HG03159 (cell line): ENCODE data around the gene SLC17A2.
A peak's percentile ranks its signal among the peaks of the same experiment; 100 is the strongest.

Experiments
- ATAC-seq: cut with Tn5 transposase; IDR thresholded peaks from one replicate; pipeline ENCODE4 v1.9.1; 2021; ENCODE audit warnings: mild to moderate bottlenecking, moderate library complexity; ENCODE audit not compliant: unreplicated experiment

Gene SLC17A2, protein sequence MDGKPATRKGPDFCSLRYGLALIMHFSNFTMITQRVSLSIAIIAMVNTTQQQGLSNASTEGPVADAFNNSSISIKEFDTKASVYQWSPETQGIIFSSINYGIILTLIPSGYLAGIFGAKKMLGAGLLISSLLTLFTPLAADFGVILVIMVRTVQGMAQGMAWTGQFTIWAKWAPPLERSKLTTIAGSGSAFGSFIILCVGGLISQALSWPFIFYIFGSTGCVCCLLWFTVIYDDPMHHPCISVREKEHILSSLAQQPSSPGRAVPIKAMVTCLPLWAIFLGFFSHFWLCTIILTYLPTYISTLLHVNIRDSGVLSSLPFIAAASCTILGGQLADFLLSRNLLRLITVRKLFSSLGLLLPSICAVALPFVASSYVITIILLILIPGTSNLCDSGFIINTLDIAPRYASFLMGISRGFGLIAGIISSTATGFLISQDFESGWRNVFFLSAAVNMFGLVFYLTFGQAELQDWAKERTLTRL

DNA sequence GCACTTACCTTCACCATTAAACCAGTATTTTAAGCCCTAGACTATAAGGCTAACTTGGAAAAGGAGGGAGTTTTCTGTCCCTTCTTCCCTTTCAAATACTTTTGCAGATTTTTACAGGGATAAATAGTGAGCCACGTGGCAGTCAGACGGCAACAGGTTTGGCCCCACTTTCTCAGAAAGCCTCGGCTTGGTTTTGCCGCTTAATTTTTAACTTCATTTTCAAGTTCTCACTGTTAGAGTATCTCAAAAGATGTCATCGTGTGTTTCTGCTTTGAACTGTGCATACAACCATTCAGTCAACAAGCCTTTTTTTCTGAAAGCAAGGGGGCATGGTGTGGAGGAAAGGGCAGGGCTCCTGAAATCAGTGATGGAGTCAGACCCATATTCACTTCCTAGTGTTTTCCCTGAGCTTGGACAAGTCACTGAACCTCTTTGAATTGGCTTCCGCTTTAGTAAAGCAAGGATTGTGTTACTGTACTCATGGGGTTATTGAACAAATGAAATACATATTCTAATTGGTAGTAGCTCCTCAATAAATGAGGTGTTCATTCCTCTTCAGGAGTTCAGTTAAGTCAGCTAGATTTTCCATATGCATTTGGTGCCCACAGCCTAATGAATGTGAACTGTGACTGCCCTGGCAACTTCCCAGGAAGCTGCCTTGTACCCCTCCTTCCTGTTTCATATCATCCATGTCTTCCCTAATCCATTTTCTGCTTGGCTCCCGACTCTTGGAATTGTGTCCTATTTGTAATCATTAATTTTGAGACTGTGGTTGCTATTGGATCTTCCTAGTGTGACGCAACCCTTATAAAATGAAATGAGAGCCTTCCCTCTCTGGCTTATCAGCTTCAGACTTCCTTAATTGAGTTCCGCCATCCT is at the start of gene SLC17A2:
TSS of gene SLC17A2 (minus strand) at position 160 of the 879 bp plus-strand sequence. CDS start 4,895 bp downstream, outside the sequence.
- no peak for ATAC-seq

DNA sequence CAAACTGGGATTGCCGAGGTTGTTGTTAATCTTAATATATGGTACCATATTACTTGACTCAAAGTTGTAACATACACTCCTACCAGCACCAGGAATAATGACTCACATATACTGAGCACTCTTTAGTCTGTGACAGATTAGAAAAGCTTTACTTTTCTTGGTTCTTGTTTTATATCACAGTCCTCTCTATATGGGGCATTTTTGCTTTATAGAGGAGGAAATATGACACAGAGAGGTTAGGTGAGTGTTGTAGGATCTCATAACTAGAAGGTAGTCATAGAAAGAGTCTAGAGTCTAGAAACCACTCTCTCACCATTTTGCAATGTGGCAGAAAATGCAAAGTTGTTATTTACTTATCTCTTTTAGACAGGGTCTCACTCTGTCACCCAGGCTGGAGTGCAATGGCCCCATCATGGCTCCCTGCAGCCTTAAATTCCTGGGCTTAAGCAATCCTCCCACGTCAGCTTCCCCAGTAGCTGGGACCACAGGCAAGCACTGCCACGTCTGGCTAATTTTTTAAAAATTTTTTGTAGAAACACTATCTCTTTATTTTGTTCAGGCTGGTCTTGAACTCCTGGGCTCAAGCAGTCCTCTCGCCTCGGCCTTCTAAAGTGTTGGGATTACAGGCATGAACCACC is 45.6 kb upstream of the SLC17A2 start:
- ATAC-seq = no peak

DNA sequence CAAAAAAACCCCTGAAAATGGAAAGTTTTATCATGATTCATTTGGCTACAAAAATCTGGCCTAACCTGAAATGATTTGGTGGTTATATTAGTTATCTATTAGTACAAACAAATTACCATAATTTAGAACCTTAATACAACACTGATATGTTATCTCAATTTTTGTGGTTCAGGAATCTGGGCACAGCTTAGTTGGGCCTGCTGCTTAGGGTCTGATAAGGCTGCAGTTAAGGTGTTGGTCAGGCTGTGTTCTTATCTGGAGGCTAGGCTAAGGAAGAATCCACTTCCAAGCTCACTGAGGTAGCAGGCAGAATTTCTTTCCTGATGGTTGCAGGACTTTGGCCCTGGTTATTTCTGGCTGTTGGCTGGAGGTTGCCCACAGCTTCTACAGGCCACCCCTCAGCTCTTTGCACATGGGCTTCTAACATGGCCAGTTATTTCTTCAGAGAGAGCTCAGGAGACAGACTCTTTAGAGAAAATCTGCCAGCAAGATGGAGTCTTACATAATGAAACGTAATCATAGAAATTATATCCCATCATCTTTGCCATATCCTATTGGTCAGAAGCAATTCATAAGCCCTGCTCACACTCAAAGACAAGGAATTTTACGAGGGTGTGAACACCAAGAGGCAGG is 43.5 kb upstream of the SLC17A2 start:
- ATAC-seq = no peak

DNA sequence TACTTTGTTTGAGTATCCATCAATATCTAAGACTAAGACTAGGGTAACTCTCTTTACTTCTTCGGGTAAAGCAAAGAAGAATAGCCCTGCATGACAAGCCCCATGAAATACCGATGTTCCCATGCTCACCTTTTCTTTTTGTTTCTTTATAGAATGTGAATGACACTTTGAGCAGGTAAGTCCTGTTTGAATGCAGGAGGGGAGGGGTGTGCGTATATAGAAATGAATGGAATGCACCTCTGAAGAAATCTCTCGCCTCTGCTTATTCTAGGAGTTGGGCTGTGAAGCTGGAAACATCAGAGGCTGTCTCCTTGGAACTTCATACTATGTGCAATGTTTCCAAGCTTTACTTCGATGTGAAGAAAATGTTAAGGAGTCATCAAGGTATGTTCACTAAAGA is 42.4 kb upstream of the SLC17A2 start:
- no peak for ATAC-seq

DNA sequence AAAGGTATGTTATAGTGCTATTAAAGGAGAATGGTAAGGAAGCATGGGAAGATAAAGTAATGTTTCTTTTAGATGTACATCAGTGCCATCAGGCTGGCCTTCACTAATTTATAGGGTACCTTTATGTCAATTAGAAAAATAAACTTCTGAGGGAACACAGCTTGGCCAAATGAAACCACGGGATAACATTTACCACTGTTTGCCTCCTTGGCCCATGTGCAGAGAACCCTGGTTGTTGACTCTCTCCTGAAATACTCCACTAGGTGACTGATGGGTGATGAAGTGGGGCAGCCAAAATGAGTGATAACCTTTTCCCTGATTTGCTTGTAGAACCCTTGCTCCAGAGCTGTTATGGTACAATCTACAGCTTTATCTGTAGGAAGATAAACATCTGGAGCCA is 41.6 kb upstream of the SLC17A2 start:
- no peak for ATAC-seq

DNA sequence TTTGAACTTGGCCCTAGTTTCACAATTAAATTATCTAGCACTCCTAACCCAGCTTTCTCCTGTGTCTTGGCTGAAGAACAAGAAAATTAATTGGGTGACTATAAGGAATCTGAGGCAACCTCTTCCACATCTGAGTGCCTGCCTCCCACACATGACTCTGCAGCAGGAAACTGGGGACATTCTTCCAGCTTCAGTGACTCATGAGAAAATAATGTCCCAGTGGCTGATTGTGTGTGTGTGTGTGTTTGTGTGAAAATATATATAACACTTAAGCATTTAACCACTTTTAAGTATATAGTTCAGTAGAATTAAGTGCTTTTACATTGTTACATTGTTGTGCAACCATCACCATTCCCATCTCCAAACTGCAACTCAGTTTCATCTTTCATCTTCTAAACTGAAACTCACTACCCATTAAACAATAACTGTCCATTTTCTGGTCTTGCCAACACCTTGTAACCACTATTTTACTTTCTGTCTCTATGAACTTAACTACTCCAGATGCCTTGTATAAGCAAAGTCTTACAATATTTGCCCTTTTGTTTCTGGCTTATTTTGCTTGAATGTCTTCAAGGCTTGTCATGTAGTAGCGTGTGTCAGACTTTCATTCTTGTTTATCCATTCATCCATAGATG is 40.8 kb upstream of the SLC17A2 start:
- no peak for ATAC-seq

DNA sequence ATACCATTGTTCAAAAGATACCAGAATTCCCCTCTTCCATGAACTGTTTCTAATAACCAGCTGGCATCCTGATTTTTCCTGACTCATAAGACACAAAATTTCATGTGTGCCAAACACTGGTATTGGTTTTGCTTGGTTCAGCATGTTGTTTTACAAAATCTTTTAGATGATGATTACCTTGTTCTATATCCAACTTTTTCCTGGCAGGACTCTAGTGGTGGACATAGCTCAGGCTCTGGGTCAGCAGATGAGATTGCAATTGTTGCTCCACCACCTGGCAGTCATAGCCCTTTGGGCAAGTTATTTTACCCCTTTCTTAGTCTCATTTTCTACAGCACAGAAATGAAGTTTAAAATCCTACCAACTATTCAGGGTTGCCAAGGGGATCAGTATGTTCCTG is 38.3 kb upstream of the SLC17A2 start:
- ATAC-seq = no peak

DNA sequence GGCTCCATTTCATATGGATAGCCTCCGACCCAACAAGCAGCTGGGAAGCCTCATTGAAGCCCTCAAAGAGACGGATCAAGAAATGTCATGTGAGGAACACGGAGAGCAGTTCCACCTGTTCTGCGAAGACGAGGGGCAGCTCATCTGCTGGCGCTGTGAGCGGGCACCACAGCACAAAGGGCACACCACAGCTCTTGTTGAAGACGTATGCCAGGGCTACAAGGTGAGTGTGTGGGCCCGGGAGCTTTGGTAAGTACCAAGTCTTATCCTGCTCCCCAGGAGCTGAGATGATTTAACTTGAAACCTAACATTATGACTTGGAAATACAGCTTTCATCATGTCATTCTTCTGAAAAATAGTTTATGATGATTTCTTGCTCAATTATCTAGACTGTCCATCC is 36.2 kb upstream of the SLC17A2 start:
- ATAC-seq = no peak

DNA sequence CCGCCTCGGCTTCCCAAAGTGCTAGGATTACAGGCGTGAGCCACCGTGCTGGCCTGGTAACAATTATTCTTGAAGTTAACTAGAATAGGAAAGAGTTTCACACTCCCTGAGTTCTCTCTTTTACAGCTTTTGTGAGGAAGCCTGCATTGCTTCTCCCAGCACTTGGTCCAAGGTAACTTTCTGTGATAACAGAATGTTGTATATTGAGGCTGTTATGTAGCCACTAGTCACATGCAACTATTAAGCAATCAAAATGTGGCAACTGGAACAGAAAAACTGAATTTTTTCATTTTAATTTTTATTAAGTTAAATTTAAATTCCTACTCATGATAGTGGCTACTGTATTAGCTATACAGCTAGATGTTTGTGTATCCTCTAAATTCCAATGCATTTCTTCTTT is 34.6 kb upstream of the SLC17A2 start:
- no peak for ATAC-seq

DNA sequence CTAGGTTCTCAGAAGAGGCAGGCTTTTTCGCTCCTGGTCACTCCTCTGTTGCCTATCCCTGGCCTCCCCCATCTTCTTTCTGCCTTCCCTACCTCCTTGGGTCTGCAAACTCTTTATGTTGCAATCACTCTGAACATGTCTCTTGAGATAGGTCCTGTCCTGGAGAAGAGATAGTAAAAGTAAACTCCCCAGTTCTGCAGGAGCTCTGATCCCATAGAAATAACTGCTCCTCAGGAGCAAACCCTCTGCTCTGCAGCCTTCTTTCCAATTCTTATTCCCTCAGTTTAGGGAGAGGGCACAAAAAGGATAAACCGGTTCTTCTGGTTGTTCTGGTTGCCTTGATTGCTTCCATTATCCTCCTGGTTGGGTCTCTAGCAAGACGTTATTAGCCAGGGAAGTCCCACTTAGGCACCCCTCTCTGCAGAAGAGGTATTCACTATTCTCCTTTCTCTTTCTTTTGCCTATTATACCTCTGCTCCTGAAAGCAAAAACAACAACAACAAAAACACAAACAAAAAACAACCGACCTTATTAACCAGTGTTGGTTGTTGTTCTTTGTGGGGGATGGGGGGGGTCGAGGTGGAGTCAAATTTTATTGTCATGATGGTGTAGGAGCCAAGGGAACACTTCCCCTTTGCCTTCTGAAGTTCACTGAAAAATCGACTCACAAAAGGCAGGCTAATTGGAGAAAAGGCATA is 33.1 kb upstream of the SLC17A2 start:
- ATAC-seq = no peak

DNA sequence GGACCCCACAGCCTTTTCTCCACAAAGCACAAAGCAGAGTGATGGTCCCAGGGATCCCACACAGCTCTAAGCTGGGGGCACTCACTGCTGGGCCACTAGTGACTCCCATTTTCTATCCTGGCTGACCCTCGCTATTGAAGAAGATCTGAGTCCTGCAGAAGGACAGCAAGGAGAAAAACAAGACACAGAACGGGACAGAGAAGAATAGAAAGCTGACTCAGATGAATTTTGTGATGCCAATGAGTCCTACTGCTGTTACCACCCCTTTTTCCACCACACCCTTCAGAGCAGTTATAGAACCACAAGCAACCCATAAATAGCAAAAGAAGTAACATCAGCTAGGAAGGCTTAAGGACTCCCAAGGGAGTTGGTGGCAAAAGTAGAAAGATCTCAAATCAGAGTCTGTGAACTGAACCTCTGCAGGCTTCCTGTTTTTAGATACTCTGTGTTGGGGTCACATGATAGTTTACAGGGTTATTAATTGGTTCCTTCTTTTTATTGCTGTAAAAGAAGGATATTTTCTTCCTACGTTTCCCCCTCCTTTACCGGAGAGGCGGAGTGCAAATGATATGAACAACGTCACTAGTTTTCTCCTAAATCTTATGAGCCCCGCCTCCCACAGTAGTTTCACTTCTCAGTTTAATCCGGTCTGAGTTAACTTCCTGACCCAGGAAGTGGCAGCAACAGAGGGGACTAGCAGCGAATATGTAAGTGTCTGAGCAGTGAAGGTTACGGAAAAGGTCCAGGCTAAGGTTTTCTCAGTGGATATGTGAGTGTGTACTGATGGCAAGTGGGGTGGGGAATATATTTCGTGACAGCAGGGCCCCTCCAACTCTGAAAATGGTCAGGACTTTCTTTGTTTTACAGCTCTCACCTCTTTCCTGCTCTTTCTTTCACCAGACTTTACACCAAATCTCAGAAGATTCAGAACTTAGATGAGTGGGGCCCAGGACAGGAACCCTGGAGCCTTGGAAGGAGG is 31.9 kb upstream of the SLC17A2 start, which contains the start of gene TRIM38:
TSS of gene TRIM38 (plus strand) at position 654 of the 979 bp plus-strand sequence. CDS start 3,721 bp downstream, outside the sequence.
- peak; percentile 79 for ATAC-seq

DNA sequence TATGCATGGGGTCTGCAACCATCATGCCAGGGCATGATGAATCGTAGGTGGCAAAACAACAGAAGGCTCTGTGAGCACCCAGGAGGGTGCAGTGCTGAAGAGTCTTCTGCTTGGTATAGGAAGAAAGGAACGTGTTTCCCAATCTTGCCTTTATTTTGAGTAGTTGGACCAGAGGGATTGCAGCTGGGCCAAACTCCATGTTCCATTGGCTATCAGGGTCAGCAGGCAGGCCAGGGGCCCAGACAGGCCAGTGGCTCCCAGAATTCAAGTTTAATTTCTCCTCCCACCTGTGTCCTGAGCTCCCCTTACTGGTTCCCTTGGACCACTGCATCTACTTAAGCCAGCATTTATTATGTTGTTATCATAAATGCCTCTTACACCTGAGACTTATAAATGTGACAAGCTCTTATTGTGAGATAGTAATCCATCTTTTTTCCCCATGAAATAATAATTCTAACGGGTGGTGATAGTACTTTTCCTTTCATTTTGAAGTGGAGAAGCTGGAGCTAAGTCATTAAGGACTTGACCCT is 31.2 kb upstream of the SLC17A2 start:
- no peak for ATAC-seq

DNA sequence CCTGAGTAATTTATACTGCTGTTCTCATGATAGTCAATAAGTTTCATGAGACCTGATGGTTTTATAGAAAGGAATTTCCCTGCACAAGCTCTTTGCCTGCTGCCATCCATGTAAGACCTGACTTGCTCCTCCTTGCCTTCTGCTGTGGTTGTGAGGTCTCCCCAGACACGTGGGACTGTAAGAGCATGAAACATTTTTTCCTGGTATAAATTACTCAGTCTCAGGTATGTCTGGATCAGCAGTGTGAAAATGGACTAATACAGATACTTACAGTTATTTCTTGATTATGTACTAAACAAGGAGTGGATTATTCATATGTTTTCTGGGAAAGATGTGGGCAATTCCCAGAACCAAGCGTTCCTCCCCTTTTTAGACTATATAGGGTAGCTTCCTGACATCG is 30.2 kb upstream of the SLC17A2 start:
- ATAC-seq = no peak

DNA sequence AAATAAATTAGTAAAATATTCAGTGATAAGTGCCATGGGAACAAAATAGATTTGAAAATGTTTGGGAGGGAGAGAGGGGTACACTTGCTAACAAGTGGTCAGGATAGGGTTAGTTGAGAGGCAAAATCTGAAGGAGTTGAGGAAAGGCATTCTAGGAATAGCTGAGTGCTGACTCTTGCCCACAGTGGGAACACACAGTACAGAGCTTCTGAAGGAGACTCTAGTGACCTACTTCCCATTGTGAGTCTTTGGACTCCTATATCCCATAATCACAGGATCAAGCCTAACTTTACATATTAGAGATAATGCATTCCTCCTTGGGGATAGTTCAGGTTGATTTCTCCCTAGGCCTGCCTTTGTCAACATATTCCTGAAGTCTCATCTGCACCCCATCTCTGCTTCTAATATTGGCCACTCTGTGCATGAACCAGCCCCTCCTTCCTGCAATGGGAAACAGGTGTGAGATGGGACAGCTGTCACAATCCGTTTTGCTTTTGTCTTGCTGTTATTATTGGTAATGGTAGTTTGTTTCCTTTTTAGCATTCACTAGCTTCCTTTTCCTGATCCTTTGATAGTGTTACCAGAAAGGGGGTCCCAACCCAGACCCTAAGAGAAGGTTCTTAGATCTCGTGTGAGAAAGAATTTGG is 29.5 kb upstream of the SLC17A2 start:
- ATAC-seq = no peak

DNA sequence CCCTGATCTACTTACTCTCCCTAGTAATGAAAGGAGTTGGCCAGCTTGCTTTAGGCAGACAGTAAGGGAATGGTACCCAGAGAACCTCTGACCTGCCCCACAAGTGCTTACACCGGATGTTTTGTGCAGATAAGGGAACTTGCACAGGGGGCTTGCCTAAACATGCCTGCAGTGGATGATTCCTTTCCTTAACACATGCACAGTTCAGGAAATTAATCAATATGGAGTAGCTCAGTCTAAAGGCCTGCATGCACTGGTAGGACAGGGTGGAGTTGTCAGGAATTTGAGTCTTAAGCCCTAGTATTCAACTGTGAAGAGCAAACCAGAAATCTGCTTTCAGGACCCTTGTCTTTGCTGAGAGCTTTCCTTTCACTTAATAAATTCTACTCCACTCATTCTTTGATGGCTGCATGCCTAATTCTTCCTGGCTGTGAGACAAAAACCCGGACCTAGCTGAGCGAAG is 28.2 kb upstream of the SLC17A2 start:
- ATAC-seq = no peak

DNA sequence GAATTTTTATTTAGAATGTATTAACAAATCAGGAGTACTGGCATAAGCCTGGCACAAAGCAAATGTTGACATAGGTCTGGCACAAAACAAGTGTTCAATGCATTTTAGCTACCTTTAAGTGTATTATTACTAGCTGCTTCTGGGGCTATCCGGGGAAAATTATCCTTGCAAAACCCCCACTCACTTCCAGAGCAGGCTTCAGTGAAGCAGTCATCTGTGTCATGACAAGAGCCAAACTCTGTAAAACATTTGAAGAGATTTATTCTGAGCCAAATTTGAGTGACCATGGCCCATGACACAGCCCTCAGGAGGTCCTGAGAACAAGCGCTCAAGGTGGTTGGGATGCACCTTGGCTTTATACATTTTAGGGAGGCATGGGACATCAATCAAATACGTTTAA is 25.7 kb upstream of the SLC17A2 start:
- no peak for ATAC-seq

DNA sequence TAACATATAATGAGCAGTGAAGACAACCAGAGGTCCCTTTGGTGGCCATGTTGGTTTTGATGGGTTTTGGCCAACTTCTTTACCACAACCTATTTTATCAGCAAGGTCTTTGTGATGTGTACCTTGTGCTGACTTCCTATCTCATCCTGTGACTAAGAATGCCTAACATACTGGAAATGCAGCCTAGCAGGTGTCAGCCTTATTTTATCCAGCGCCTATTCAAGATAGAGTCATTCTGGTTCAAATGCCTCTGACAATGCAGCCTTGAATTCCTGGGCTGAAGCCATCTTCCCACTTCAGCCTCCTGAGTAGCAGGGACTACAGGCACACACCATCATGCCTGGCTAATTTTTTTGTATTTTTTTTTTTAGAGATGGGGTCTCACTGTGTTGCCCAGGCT is 24.3 kb upstream of the SLC17A2 start:
- no peak for ATAC-seq

DNA sequence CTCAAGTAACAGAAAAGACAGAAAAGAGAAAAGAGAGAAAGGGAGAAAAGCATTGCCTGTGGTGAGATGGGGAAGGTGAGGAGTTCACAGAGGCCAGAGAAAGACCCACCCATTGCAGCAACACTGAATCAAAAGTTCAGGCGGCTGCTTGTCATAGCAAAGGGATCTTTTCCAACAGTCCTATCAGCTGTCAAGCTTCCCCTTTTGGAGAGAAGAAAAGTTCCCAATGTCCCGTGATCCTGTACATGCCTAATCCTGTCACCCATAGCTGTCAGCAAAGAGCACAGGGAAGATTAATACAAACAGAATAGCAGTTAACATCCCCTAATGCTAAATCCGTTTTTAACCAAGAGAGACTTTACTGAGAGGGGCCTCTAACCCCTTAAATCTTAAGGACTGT is 23.2 kb upstream of the SLC17A2 start:
- no peak for ATAC-seq
